Naive thymus-derived CD4-positive, alpha-beta T cell (primary cell): Measurements from ENCODE around the gene ECM1. TPM values are rescaled to one million over a fixed set of nuclear protein-coding genes. Genes with fewer than 3 reads are reported as not detected.

Experiments
- ATAC-seq: fragments of 150-1000 bp; cut with Tn5 transposase; 2 replicates; pipeline ENCODE4 v1.10.0; 2021; ENCODE audit warnings: mild to moderate bottlenecking, moderate library complexity
- CTCF ChIA-PET: fragments of 350-600 bp; sonication (Branson Sonifier 250); formaldehyde crosslinking; loops from one replicate; lab custom pipeline; 2021; ENCODE audit warnings: antibody characterized with exemption; lab: Charles Lee
- POLR2A ChIA-PET: fragments of 350-600 bp; sonication (Branson Sonifier 250); formaldehyde crosslinking; loops from one replicate; lab custom pipeline; 2021; ENCODE audit warnings: antibody characterized with exemption, inconsistent platforms; lab: Charles Lee
- DNase-seq, 9 donors: peaks; one replicate each; pipeline versions ENCODE4 v3.0.0 to v3.0.0-alpha.2; 2020 to 2022; ENCODE audit warnings: mixed read lengths in 1 of 9
- H3K27ac ChIP-seq: one replicate; pipeline ENCODE4 v1.7.0; 2013; ENCODE audit warnings: mild to moderate bottlenecking, low read depth, low read length, moderate library complexity
- H3K27me3 ChIP-seq, 2 donors: one replicate each; pipeline ENCODE4 v1.7.0; 2013; ENCODE audit warnings: low read length in 2 of 2, mild to moderate bottlenecking in 2 of 2, moderate library complexity in 2 of 2; ENCODE audit not compliant: control insufficient read depth in 2 of 2, insufficient read depth in 2 of 2
- H3K36me3 ChIP-seq, 3 experiments: 1 replicate in 2 of 3; 2 replicates in 1 of 3; pipeline ENCODE4 v1.7.0; 2013; ENCODE audit warnings: low read length in 3 of 3, mild to moderate bottlenecking in 3 of 3, moderate library complexity in 1 of 3; ENCODE audit not compliant: insufficient read depth in 3 of 3, control insufficient read depth in 2 of 3
- H3K4me1 ChIP-seq, 2 donors: one replicate each; pipeline ENCODE4 v1.7.0; 2013; ENCODE audit warnings: low read length in 2 of 2, mild to moderate bottlenecking in 2 of 2, moderate library complexity in 1 of 2; ENCODE audit not compliant: control insufficient read depth in 2 of 2, insufficient read depth in 2 of 2
- H3K4me3 ChIP-seq: 2 replicates; pipeline ENCODE4 v1.7.0; 2013; ENCODE audit warnings: mild to moderate bottlenecking, low read length
- H3K9me3 ChIP-seq, 3 experiments: 1 replicate in 2 of 3; 2 replicates in 1 of 3; pipeline ENCODE4 v1.7.0; 2013; ENCODE audit warnings: low read length in 3 of 3; ENCODE audit not compliant: control insufficient read depth in 2 of 3
- H3K27ac Mint-ChIP-seq, 9 donors: one replicate each; pipeline ENCODE4 v1.8.0; 2020 to 2022; ENCODE audit warnings: mixed read lengths in 9 of 9, mild to moderate bottlenecking in 8 of 9, moderate library complexity in 5 of 9, inconsistent platforms in 2 of 9
- H3K27me3 Mint-ChIP-seq, 5 donors: one replicate each; pipeline ENCODE4 v1.8.0; 2021 to 2022; ENCODE audit warnings: mixed read lengths in 5 of 5, mild to moderate bottlenecking in 1 of 5
- H3K36me3 Mint-ChIP-seq, 5 donors: one replicate each; pipeline ENCODE4 v1.8.0; 2020 to 2022; ENCODE audit warnings: mixed read lengths in 5 of 5, mild to moderate bottlenecking in 3 of 5, inconsistent platforms in 1 of 5
- H3K4me1 Mint-ChIP-seq, 7 donors: one replicate each; pipeline ENCODE4 v1.8.0; 2020 to 2022; ENCODE audit warnings: mixed read lengths in 7 of 7, mild to moderate bottlenecking in 3 of 7, inconsistent platforms in 1 of 7
- H3K4me3 Mint-ChIP-seq, 10 donors: one replicate each; pipeline ENCODE4 v1.8.0; 2020 to 2022; ENCODE audit warnings: mild to moderate bottlenecking in 10 of 10, mixed read lengths in 10 of 10, moderate library complexity in 6 of 10, inconsistent platforms in 2 of 10
- H3K9me3 Mint-ChIP-seq, 11 donors: one replicate each; pipeline ENCODE4 v1.8.0; 2020 to 2022; ENCODE audit warnings: mixed read lengths in 11 of 11, mild to moderate bottlenecking in 4 of 11, inconsistent platforms in 1 of 11, moderate library complexity in 1 of 11
- intact Hi-C, 2 donors: fragments of 100-400 bp; cut with micrococcal nuclease; formaldehyde crosslinking; loops; one replicate each; pipeline ENCODE4 v1.15.1; 2023
- polyA plus RNA-seq, 2 donors: library from polyadenylated mRNA; unstranded; fragments of 300-500 nt; fragmentation: Illumina TruSeq; gene quantifications; one replicate each; pipeline ENCODE4 v1.2.3, GENCODE V29; 2021
- total RNA-seq, 6 experiments: library from RNA in 5 of 6; stranded (reverse) in 5 of 6; gene quantifications; 1 replicate in 5 of 6; 2 replicates in 1 of 6; pipeline ENCODE4 v1.2.3 and lab custom pipeline; 2021 to 2026

The ECM1 gene
- total and polyA plus RNA-seq, 7 experiments from 2014 or later, result 0.29 to 2.4 (median 1.4) TPM; not detected in 2

DNA sequence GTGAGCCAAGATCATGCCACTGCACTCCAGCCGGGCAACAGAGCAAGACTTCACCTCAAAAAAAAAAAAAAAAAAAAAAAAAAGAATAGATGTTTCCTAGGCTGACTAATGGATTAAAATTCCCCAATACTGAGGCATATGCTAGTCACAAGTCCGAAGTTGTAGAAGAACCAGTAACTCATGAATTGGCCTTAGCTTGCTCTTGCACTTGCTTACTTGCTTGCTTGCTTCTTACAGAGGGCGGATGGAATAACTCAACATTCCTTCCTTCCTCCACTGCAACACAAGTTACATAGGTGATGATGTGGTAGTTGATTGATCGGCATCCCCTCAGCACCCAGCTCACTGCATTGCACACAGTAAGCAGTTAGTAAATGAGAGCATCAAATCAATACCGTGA lies 23.5 kb upstream of the ECM1 start:
- H3K27me3 Mint-ChIP-seq, result no peaks in the 10 kb centered on the region
- H3K27ac Mint-ChIP-seq, result no peak overlapping the region
- H3K4me3 Mint-ChIP-seq, result no peak overlapping the region
- H3K36me3 ChIP-seq, result peaks cover 0 to 8% (median 0%) of the 10 kb centered on the region in 3 experiments
- peaks cover 0 to 7% (median 3%) of the 10 kb centered on the region in 5 donors for H3K36me3 Mint-ChIP-seq
- peaks cover 0 to 2% (median 0%) of the 10 kb centered on the region in 11 donors for H3K9me3 Mint-ChIP-seq
- DNase-seq (no peak), ATAC-seq (no peak)
- no peaks in the 10 kb centered on the region for H3K9me3 ChIP-seq
- intact Hi-C loops, result loop anchor here in 1 of 2 donors (10.0 kb wide), 1 partner anchor 490 kb away; the partner anchor contains the start of gene CERS2
- no peaks in the 10 kb centered on the region for H3K27me3 ChIP-seq
- ChIA-PET POLR2A (interaction anchor here (0.5 to 1.4 kb wide), 2 partner anchors 14 to 29 kb away, joined by 3 to 4 read pairs; no protein-coding TSS in a partner anchor), CTCF (no interaction called here)
- peaks cover 4 to 8% of the 10 kb centered on the region in 2 donors for H3K4me1 ChIP-seq
- H3K4me1 Mint-ChIP-seq, result peaks cover 5 to 28% (median 25%) of the 10 kb centered on the region in 7 donors
- H3K4me3 ChIP-seq, result no peak overlapping the region
- H3K27ac ChIP-seq, result no peak overlapping the region

DNA sequence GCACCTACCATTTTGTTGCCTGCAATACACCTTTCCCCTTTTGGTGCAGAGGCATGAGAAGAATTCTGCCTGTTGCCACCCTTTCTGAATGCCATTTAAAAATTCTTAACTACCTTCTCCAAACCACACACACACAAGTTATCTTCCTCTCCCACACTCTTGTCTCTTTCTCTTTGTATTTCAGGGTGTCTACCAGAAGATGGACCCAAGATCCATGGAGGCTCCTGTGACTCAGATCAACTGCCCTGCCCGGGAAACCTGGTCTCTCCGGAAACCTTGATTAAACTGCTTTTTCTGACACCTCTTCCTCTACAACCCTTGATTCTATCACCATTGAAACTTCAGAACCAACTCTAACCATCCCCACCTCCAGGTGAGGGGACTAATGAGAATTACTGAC lies 23.0 kb upstream of the ECM1 start:
- ATAC-seq (no peak), DNase-seq (no peak)
- ChIA-PET POLR2A (interaction anchor here (0.9 to 1.4 kb wide), 2 partner anchors 14 to 145 kb away, joined by 3 to 4 read pairs; partner anchors contain the start of gene ENSA), CTCF (no interaction called here)
- peak overlapping the region in 7 of 10 donors; percentile 0 to 66 (median 54) for H3K4me3 Mint-ChIP-seq
- no peak overlapping the region for H3K27ac ChIP-seq
- no peaks in the 10 kb centered on the region for H3K27me3 ChIP-seq
- peaks cover 5 to 26% (median 21%) of the 10 kb centered on the region in 7 donors for H3K4me1 Mint-ChIP-seq
- H3K4me3 ChIP-seq, result no peak overlapping the region
- H3K9me3 Mint-ChIP-seq, result peaks cover 0 to 2% (median 0%) of the 10 kb centered on the region in 11 donors
- H3K4me1 ChIP-seq, result peaks cover 4 to 8% of the 10 kb centered on the region in 2 donors
- H3K27me3 Mint-ChIP-seq, result no peaks in the 10 kb centered on the region
- H3K36me3 Mint-ChIP-seq, result peaks cover 0 to 7% (median 4%) of the 10 kb centered on the region in 5 donors
- intact Hi-C loops, result loop anchor here (5.0 to 10.0 kb wide), 2 partner anchors 77 to 490 kb away; partner anchors contain the start of gene CERS2 (in 1 of the 2)
- H3K36me3 ChIP-seq, result peaks cover 0 to 10% (median 0%) of the 10 kb centered on the region in 3 experiments
- peak overlapping the region in 4 of 9 donors; percentile 4 to 56 (median 16) for H3K27ac Mint-ChIP-seq
- H3K9me3 ChIP-seq, result no peaks in the 10 kb centered on the region

DNA sequence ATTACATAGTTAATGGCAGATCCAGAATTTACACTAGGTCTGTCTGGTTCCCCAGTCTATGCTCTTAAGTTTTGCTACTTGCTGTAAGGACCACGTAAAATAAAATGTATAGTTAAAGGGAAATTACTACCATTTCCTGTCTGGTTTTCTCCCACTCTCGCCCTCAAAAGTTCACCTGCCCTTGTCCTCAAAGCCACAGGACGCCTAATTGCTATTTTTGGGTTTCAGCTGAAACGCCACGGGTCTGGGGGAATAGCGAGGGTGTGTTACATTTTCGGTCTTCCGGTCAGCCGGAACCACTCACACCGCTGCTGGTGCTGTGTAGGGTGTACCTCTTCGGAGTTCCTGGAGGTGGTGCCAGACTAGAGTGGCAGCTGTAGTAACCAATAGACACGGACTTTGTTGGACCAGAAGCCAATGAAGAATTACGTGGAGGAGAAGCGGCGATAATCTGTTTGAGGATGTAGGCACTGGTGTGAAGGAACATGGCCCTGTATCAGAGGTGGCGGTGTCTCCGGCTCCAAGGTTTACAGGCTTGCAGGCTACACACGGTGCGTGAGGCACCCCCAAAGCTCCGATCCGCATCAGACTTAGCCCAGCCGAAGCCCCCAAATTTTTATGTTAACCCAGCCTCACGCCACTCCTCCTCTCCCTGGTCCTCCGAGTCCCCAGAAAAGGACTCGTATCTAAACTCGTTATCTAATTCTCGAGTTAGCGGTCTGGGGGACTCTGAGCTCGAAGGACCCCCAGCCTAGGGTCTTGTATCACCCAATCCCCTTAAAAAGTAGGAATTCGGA lies 20.7 kb upstream of the ECM1 start, which contains the start of gene TARS2:
Gene TARS2 (plus strand): TSS at position 454 of the 797 bp plus-strand sequence. CDS start 32 bp downstream, at position 486.
- ChIA-PET POLR2A (interaction anchor here (0.5 to 2.7 kb wide), 13 partner anchors 9 to 509 kb away, joined by 3 to 20 read pairs (median 3); partner anchors contain the start of genes FALEC and RPRD2), CTCF (interaction anchor here (1.0 to 1.1 kb wide), 2 partner anchors 28 to 46 kb away, joined by 3 to 4 read pairs; no protein-coding TSS in a partner anchor)
- peak within 1 kb of the TSS; percentile 92 to 100 (median 99) for H3K27ac Mint-ChIP-seq
- Histone ChIP-seq H3K27ac (peak within 1 kb of the TSS; percentile 83), H3K36me3 (peaks cover 1 to 27% (median 8%) of the 10 kb centered on the region in 3 experiments), H3K4me1 (peaks cover 4 to 8% of the 10 kb centered on the region in 2 donors), H3K9me3 (no peaks in the 10 kb centered on the region), H3K27me3 (no peaks in the 10 kb centered on the region), H3K4me3 (peak within 1 kb of the TSS; percentile 95)
- peaks cover 5 to 28% (median 20%) of the 10 kb centered on the region in 7 donors for H3K4me1 Mint-ChIP-seq
- H3K36me3 Mint-ChIP-seq, result peaks cover 4 to 21% (median 16%) of the 10 kb centered on the region in 5 donors
- ATAC-seq (peak; percentile 100), DNase-seq (peak; percentile 71 to 97 (median 95))
- peak within 1 kb of the TSS; percentile 91 to 100 (median 96) for H3K4me3 Mint-ChIP-seq
- H3K27me3 Mint-ChIP-seq, result no peaks in the 10 kb centered on the region
- no peaks in the 10 kb centered on the region for H3K9me3 Mint-ChIP-seq
- intact Hi-C loops, result loop anchor here (1.0 to 10.0 kb wide), 12 partner anchors 23 to 860 kb away; partner anchors contain the start of genes FALEC (in 2 of the 2), ARNT (in 1 of the 2), CERS2 (in 1 of the 2) and ENSA (in 1 of the 2)

DNA sequence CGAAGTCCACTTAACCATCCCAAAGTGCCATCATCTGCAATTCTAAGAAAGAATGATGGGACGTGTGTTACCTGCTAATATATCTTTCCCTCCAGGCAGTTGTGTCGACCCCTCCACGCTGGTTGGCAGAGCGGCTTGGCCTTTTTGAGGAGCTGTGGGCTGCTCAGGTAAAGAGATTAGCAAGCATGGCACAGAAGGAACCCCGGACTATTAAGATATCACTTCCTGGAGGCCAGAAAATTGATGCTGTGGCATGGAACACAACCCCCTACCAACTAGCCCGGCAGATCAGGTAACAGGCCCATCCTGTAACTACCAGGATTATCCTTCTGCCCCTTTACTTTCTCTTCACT lies 20.2 kb upstream of the ECM1 start:
- Histone ChIP-seq H3K4me3 (peak overlapping the region; percentile 95), H3K9me3 (no peaks in the 10 kb centered on the region), H3K36me3 (peaks cover 5 to 33% (median 8%) of the 10 kb centered on the region in 3 experiments), H3K27ac (peak overlapping the region; percentile 83), H3K4me1 (peaks cover 4 to 8% of the 10 kb centered on the region in 2 donors), H3K27me3 (no peaks in the 10 kb centered on the region)
- H3K9me3 Mint-ChIP-seq, result no peaks in the 10 kb centered on the region
- intact Hi-C loops, result loop anchor here (1.0 to 10.0 kb wide), 12 partner anchors 23 to 859 kb away; partner anchors contain the start of genes FALEC (in 2 of the 2), ARNT (in 1 of the 2), CERS2 (in 1 of the 2) and ENSA (in 1 of the 2)
- H3K27me3 Mint-ChIP-seq, result no peaks in the 10 kb centered on the region
- H3K4me3 Mint-ChIP-seq, result peak overlapping the region; percentile 91 to 100 (median 96)
- H3K4me1 Mint-ChIP-seq, result peaks cover 5 to 28% (median 20%) of the 10 kb centered on the region in 7 donors
- DNase-seq, result no peak
- H3K36me3 Mint-ChIP-seq, result peaks cover 4 to 21% (median 16%) of the 10 kb centered on the region in 5 donors
- no peak for ATAC-seq
- CTCF ChIA-PET, result interaction anchor here (0.6 to 1.1 kb wide), 2 partner anchors 31 to 45 kb away, joined by 3 to 4 read pairs; no protein-coding TSS in a partner anchor
- POLR2A ChIA-PET, result interaction anchor here (0.6 to 2.7 kb wide), 10 partner anchors 8 to 489 kb away, joined by 3 to 20 read pairs (median 4); partner anchors contain the start of genes FALEC and RPRD2
- peak overlapping the region; percentile 92 to 100 (median 99) for H3K27ac Mint-ChIP-seq

DNA sequence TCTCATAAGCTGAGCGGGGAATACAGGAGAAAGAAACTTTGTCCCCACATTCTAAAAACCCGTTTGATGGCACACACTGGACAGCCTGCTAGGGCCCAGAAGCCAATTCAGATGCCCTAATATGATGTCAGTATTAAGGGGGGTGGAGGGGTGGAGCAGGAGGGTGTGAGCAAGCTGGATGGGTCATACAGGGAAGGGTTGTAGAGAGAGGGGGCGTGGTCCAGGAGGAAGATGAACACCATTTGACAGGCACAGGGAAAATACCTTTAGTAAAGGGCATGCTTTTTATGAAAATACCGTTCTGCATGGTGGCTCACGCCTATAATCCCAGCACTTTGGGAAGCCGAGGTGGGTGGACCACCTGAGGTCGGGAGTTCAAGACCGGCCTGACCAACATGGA lies 14.7 kb upstream of the ECM1 start:
- no peak overlapping the region for H3K27ac ChIP-seq
- CTCF ChIA-PET, result interaction anchor here (0.7 kb wide), 1 partner anchor 31 kb away, joined by 3 read pairs; no protein-coding TSS in a partner anchor
- H3K4me3 ChIP-seq, result no peak overlapping the region
- H3K4me3 Mint-ChIP-seq, result no peak overlapping the region
- ATAC-seq (no peak), DNase-seq (no peak)
- H3K9me3 Mint-ChIP-seq, result no peaks in the 10 kb centered on the region
- H3K27me3 Mint-ChIP-seq, result no peaks in the 10 kb centered on the region
- no peak overlapping the region for H3K27ac Mint-ChIP-seq
- H3K27me3 ChIP-seq, result no peaks in the 10 kb centered on the region
- H3K4me1 Mint-ChIP-seq, result peaks cover 5 to 15% (median 11%) of the 10 kb centered on the region in 7 donors
- intact Hi-C loops, result no loop called here
- H3K4me1 ChIP-seq, result peaks cover under 1 to 1% of the 10 kb centered on the region in 2 donors
- no peaks in the 10 kb centered on the region for H3K9me3 ChIP-seq
- peaks cover 10 to 71% (median 17%) of the 10 kb centered on the region in 3 experiments for H3K36me3 ChIP-seq
- POLR2A ChIA-PET, result interaction anchor here (0.9 kb wide), 1 partner anchor 126 kb away, joined by 5 read pairs; no protein-coding TSS in a partner anchor
- peaks cover 10 to 43% (median 27%) of the 10 kb centered on the region in 5 donors for H3K36me3 Mint-ChIP-seq

DNA sequence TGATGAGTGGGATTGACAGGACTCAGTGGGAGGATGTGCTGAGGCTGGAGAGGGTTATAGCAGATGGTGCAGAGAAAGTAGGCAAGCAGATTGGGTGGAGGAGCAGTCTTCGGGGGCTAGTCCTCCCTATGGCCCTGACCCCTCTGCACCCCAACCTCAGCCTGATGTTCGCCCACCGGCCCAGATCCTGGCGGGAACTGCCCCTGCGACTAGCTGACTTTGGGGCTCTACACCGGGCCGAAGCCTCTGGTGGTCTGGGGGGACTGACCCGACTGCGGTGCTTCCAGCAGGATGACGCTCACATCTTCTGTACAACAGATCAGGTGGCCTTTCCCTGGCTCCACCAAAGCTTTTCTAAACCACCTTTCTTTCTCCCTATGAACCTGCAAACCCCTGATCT lies 9.6 kb upstream of the ECM1 start:
- Mint-ChIP-seq H3K27me3 (no peaks in the 10 kb centered on the region), H3K36me3 (peaks cover 15 to 43% (median 20%) of the 10 kb centered on the region in 5 donors), H3K9me3 (peaks cover 0 to 2% (median 0%) of the 10 kb centered on the region in 11 donors), H3K27ac (peak overlapping the region in 1 of 9 donors; percentile 48), H3K4me1 (peaks cover 0 to 2% (median 0%) of the 10 kb centered on the region in 7 donors), H3K4me3 (no peak overlapping the region)
- H3K27ac ChIP-seq, result no peak overlapping the region
- CTCF ChIA-PET, result no interaction called here
- POLR2A ChIA-PET, result interaction anchor here (0.6 to 2.0 kb wide), 2 partner anchors 11 to 165 kb away, joined by 3 to 8 read pairs; partner anchors contain the start of gene TARS2
- intact Hi-C loops, result no loop called here
- no peaks in the 10 kb centered on the region for H3K9me3 ChIP-seq
- peaks cover 3 to 67% (median 14%) of the 10 kb centered on the region in 3 experiments for H3K36me3 ChIP-seq
- H3K4me3 ChIP-seq, result no peak overlapping the region
- DNase-seq (no peak), ATAC-seq (no peak)
- no peaks in the 10 kb centered on the region for H3K27me3 ChIP-seq
- H3K4me1 ChIP-seq, result no peaks in the 10 kb centered on the region
